H9 (cell line): ENCODE data around the gene NOP9. TPM values are rescaled to one million over a fixed set of nuclear protein-coding genes. Genes with fewer than 3 reads are reported as not detected.

ENCODE experiments used
- DNase-seq: peaks from one replicate; pipeline ENCODE4 v3.0.0-alpha.2; 2017
- H2AFZ ChIP-seq: one replicate; pipeline ENCODE4 v1.6.1; 2013; ENCODE audit warnings: mild to moderate bottlenecking, low read length, control low read depth, moderate library complexity
- H2AK5ac ChIP-seq: 2 replicates; pipeline ENCODE4 v1.6.1; 2013; ENCODE audit warnings: low read length, control low read depth, mixed read lengths; ENCODE audit not compliant: insufficient read length
- H2BK120ac ChIP-seq: one replicate; pipeline ENCODE4 v1.6.1; 2013; ENCODE audit warnings: low read depth, mild to moderate bottlenecking, low read length, control low read depth, inconsistent platforms; ENCODE audit not compliant: poor library complexity, severe bottlenecking
- H2BK12ac ChIP-seq: 2 replicates; pipeline ENCODE4 v1.6.1; 2013; ENCODE audit warnings: low read length, control low read depth, mixed read lengths, low read depth; ENCODE audit not compliant: insufficient read length
- H2BK15ac ChIP-seq: 2 replicates; pipeline ENCODE4 v1.6.1; 2013; ENCODE audit warnings: low read depth, low read length, control low read depth
- H2BK20ac ChIP-seq: one replicate; pipeline ENCODE4 v1.6.1; 2013; ENCODE audit warnings: low read depth, mild to moderate bottlenecking, low read length, control low read depth, inconsistent platforms; ENCODE audit not compliant: poor library complexity, severe bottlenecking
- H2BK5ac ChIP-seq: 2 replicates; pipeline ENCODE4 v1.6.1; 2013; ENCODE audit warnings: low read length, control low read depth, mixed read lengths; ENCODE audit not compliant: insufficient read length
- H3K14ac ChIP-seq: 2 replicates; pipeline ENCODE4 v1.6.1; 2013; ENCODE audit warnings: low read length, control low read depth; ENCODE audit not compliant: insufficient read depth
- H3K18ac ChIP-seq: 2 replicates; pipeline ENCODE4 v1.6.1; 2013; ENCODE audit warnings: low read depth, mild to moderate bottlenecking, mixed read lengths, low read length, control low read depth; ENCODE audit not compliant: insufficient read length
- H3K23ac ChIP-seq: 2 replicates; pipeline ENCODE4 v1.6.1; 2013; ENCODE audit warnings: low read length, control low read depth, mixed read lengths, low read depth; ENCODE audit not compliant: insufficient read length
- H3K23me2 ChIP-seq: 2 replicates; pipeline ENCODE4 v1.6.1; 2013; ENCODE audit warnings: low read depth, mild to moderate bottlenecking, mixed read lengths, low read length, control low read depth; ENCODE audit not compliant: insufficient read length, poor library complexity, severe bottlenecking
- H3K27ac ChIP-seq: 2 replicates; pipeline ENCODE4 v1.5.1; 2013; ENCODE audit warnings: low read length, control low read depth, mixed read lengths, low read depth; ENCODE audit not compliant: insufficient read length
- H3K27me3 ChIP-seq: 2 replicates; pipeline ENCODE4 v1.6.1; 2013; ENCODE audit warnings: low read length, control low read depth, inconsistent platforms; ENCODE audit not compliant: insufficient read depth
- H3K4ac ChIP-seq: 2 replicates; pipeline ENCODE4 v1.6.1; 2013; ENCODE audit warnings: low read depth, mild to moderate bottlenecking, control low read depth, inconsistent platforms, low read length, moderate library complexity
- H3K4me1 ChIP-seq: 2 replicates; pipeline ENCODE4 v1.6.1; 2013; ENCODE audit warnings: low read length, control low read depth, inconsistent platforms; ENCODE audit not compliant: insufficient read depth
- H3K4me2 ChIP-seq: 2 replicates; pipeline ENCODE4 v1.6.1; 2013; ENCODE audit warnings: low read length, control low read depth, mixed read lengths; ENCODE audit not compliant: insufficient read length, insufficient read depth
- H3K56ac ChIP-seq: 2 replicates; pipeline ENCODE4 v1.6.1; 2013; ENCODE audit warnings: low read depth, mild to moderate bottlenecking, mixed read lengths, low read length, control low read depth; ENCODE audit not compliant: insufficient read length
- H3K79me1 ChIP-seq: 2 replicates; pipeline ENCODE4 v1.6.1; 2013; ENCODE audit warnings: low read depth, mild to moderate bottlenecking, moderate library complexity, low read length, control low read depth, inconsistent platforms; ENCODE audit not compliant: insufficient read depth, poor library complexity, severe bottlenecking
- H3K79me2 ChIP-seq: 2 replicates; pipeline ENCODE4 v1.6.1; 2013; ENCODE audit warnings: low read length, control low read depth, inconsistent platforms; ENCODE audit not compliant: insufficient read depth
- H3K9ac ChIP-seq: 2 replicates; pipeline ENCODE4 v1.6.1; 2013; ENCODE audit warnings: low read length, control low read depth, mixed read lengths; ENCODE audit not compliant: insufficient read length; ENCODE audit errors: extremely low read depth
- H3K9me3 ChIP-seq: one replicate; pipeline ENCODE4 v1.6.1; 2013; ENCODE audit warnings: low read depth, low read length, inconsistent platforms; ENCODE audit not compliant: control insufficient read depth
- H3T11ph ChIP-seq: one replicate; pipeline ENCODE4 v1.6.1; 2013; ENCODE audit warnings: mild to moderate bottlenecking, low read length, control low read depth, inconsistent platforms
- H4K20me1 ChIP-seq: one replicate; pipeline ENCODE4 v1.6.1; 2013; ENCODE audit not compliant: control insufficient read depth, insufficient read length, insufficient read depth
- H4K5ac ChIP-seq: 2 replicates; pipeline ENCODE4 v1.6.1; 2013; ENCODE audit warnings: low read depth, mild to moderate bottlenecking, mixed read lengths, low read length, control low read depth; ENCODE audit not compliant: insufficient read length
- H4K8ac ChIP-seq: replicated peaks from 2 replicates; pipeline ENCODE4 v1.6.1; 2013; ENCODE audit warnings: low read length, control low read depth, mixed read lengths, low read depth; ENCODE audit not compliant: insufficient read length
- H4K91ac ChIP-seq: 2 replicates; pipeline ENCODE4 v1.6.1; 2013; ENCODE audit warnings: low read depth, mild to moderate bottlenecking, moderate library complexity, mixed read lengths, low read length, control low read depth; ENCODE audit not compliant: insufficient read length
- H3K27ac Mint-ChIP-seq, 3 experiments: 2 replicates in 2 of 3; 3 replicates in 1 of 3; pipeline ENCODE4 v1.8.0; 2020 to 2021; ENCODE audit warnings: mixed read lengths in 3 of 3, mild to moderate bottlenecking in 1 of 3, moderate library complexity in 1 of 3
- H3K27me3 Mint-ChIP-seq: 2 replicates; pipeline ENCODE4 v1.8.0; 2021; ENCODE audit warnings: low read depth, mild to moderate bottlenecking, moderate library complexity, mixed read lengths
- H3K36me3 Mint-ChIP-seq, 3 experiments: 2 replicates in 2 of 3; 3 replicates in 1 of 3; pipeline ENCODE4 v1.8.0; 2020 to 2021; ENCODE audit warnings: low read depth in 3 of 3, mixed read lengths in 3 of 3; ENCODE audit not compliant: insufficient read depth in 1 of 3
- H3K4me1 Mint-ChIP-seq, 2 experiments: 2 replicates each; pipeline ENCODE4 v1.8.0; 2020; ENCODE audit warnings: mixed read lengths in 2 of 2
- H3K4me3 Mint-ChIP-seq, 2 experiments: 2 replicates in 1 of 2; 3 replicates in 1 of 2; pipeline ENCODE4 v1.8.0; 2020 to 2021; ENCODE audit warnings: mild to moderate bottlenecking in 2 of 2, mixed read lengths in 2 of 2, moderate library complexity in 1 of 2
- H3K9me3 Mint-ChIP-seq, 2 experiments: 2 replicates in 1 of 2; 3 replicates in 1 of 2; pipeline ENCODE4 v1.8.0; 2020; ENCODE audit warnings: mild to moderate bottlenecking in 2 of 2, mixed read lengths in 2 of 2, moderate library complexity in 1 of 2
- CTCF ChIP-seq: fragments of 200-600 bp; sonication (generic); conservative IDR thresholded peaks from 3 replicates; pipeline ENCODE4 v1.8.0; 2021; ENCODE audit warnings: antibody characterized with exemption, mild to moderate bottlenecking
- WGBS: extraction: QIAGEN DNeasy Blood & Tissue Kit; methylation state at CpG from one replicate; pipeline ENCODE4 v1.1.7; 2013; ENCODE audit warnings: missing lambda C conversion rate, low lambda C conversion rate, mixed read lengths; ENCODE audit not compliant: insufficient read length; ENCODE audit errors: extremely low coverage; 5-methylcytosine and 5-hydroxymethylcytosine counted together
- total RNA-seq: library from RNA; stranded (reverse); gene quantifications from 2 replicates; pipeline ENCODE4 v1.2.1, GENCODE V29; 2021

NOP9 gene
- total RNA-seq, 1 experiment from 2014 or later = 34.7 TPM

- Histone ChIP-seq H2AFZ (no peak overlapping the region), H2AK5ac (no peak overlapping the region), H3K4me2 (no peak overlapping the region), H2BK20ac (no peak overlapping the region), H4K91ac (no peak overlapping the region), H4K20me1 (no peaks in the 10 kb centered on the region), H3K9ac (no peak overlapping the region), H3K18ac (no peak overlapping the region), H3K79me1 (no peaks in the 10 kb centered on the region), H3K56ac (no peak overlapping the region), H3T11ph (no peak overlapping the region), H4K5ac (no peak overlapping the region), H3K4ac (no peak overlapping the region), H3K23ac (no peak overlapping the region), H3K27ac (no peak overlapping the region), H3K9me3 (no peaks in the 10 kb centered on the region), H2BK12ac (no peak overlapping the region), H3K4me1 (no peaks in the 10 kb centered on the region), H3K27me3 (no peaks in the 10 kb centered on the region), H2BK120ac (no peak overlapping the region), H2BK5ac (no peak overlapping the region), H3K79me2 (no peaks in the 10 kb centered on the region), H4K8ac (no peak overlapping the region), H2BK15ac (no peak overlapping the region), H3K23me2 (no peaks in the 10 kb centered on the region), H3K14ac (no peak overlapping the region)
- no CpG with 5 or more reads among the region's 5 CpGs for WGBS
- DNase-seq = no peak
- no peak overlapping the region; a peak in 1 of 5 replicates for H3K4me3 Mint-ChIP-seq
- H3K4me1 Mint-ChIP-seq = peaks cover 5 to 6% of the 10 kb centered on the region in 2 experiments; a peak in 3 of 4 replicates
- H3K36me3 Mint-ChIP-seq = peaks cover 11 to 47% (median 26%) of the 10 kb centered on the region in 3 experiments; a peak in 6 of 7 replicates
- H3K27me3 Mint-ChIP-seq = peaks cover 5% of the 10 kb centered on the region
- peak overlapping the region in 1 of 3 experiments; percentile 77; a peak in 1 of 7 replicates for H3K27ac Mint-ChIP-seq
- H3K9me3 Mint-ChIP-seq = no peaks in the 10 kb centered on the region
- TF ChIP-seq CTCF = no peak
These were observed 10.6 kb downstream of the NOP9 start for GRCh38 chr14:24310265-24310645.
